HEK293T (cell line): ENCODE data around the gene CST9.

Experiments
- CTCF ChIA-PET: fragments of 350-600 bp; formaldehyde crosslinking; extraction: SDS; loops from one replicate; lab custom pipeline; 2021; ENCODE audit warnings: antibody characterized with exemption, inconsistent platforms; lab: Yijun Ruan, JAX
- POLR2A ChIA-PET: fragments of 350-600 bp; formaldehyde crosslinking; extraction: SDS; loops from one replicate; lab custom pipeline; 2020; ENCODE audit warnings: antibody characterized with exemption, inconsistent platforms; lab: Yijun Ruan, JAX
- DNase-seq: peaks from one replicate; pipeline ENCODE4 v3.0.0; 2012; ENCODE audit warnings: mixed read lengths; ENCODE audit errors: extremely low spot score
- ARNT ChIP-seq: fragments of 450-650 bp; IDR thresholded peaks from 2 replicates; pipeline ENCODE4 v1.6.1; 2017; ENCODE audit warnings: mild to moderate bottlenecking
- BHLHE40 ChIP-seq: fragments of 450-650 bp; IDR thresholded peaks from 2 replicates; pipeline ENCODE4 v1.6.1; 2016; ENCODE audit warnings: mild to moderate bottlenecking, moderate library complexity, borderline replicate concordance
- CTBP1 ChIP-seq: fragments of 450-650 bp; IDR thresholded peaks from 2 replicates; pipeline ENCODE4 v1.6.1; 2016; ENCODE audit warnings: borderline replicate concordance
- ELF4 ChIP-seq: fragments of 450-650 bp; IDR thresholded peaks from 2 replicates; pipeline ENCODE4 v1.6.1; 2017; ENCODE audit warnings: antibody characterized with exemption
- FOXA1 ChIP-seq: fragments of 450-650 bp; IDR thresholded peaks from 2 replicates; pipeline ENCODE4 v1.6.1; 2016; ENCODE audit warnings: mild to moderate bottlenecking
- FOXK2 ChIP-seq: fragments of 450-650 bp; IDR thresholded peaks from 2 replicates; pipeline ENCODE4 v1.6.1; 2016; ENCODE audit warnings: mild to moderate bottlenecking
- FOXM1 ChIP-seq: fragments of 450-650 bp; IDR thresholded peaks from 2 replicates; pipeline ENCODE4 v1.6.1; 2017; ENCODE audit warnings: mild to moderate bottlenecking, borderline replicate concordance
- HDGF ChIP-seq: fragments of 450-650 bp; IDR thresholded peaks from 2 replicates; pipeline ENCODE4 v1.6.1; 2017; ENCODE audit warnings: antibody characterized with exemption, borderline replicate concordance
- L3MBTL2 ChIP-seq: fragments of 450-650 bp; conservative IDR thresholded peaks from 2 replicates; pipeline ENCODE4 v1.6.1; 2016; ENCODE audit warnings: mild to moderate bottlenecking
- LEF1 ChIP-seq: fragments of 450-650 bp; IDR thresholded peaks from 2 replicates; pipeline ENCODE4 v1.6.1; 2017; ENCODE audit warnings: mild to moderate bottlenecking, borderline replicate concordance
- NFRKB ChIP-seq: fragments of 450-650 bp; IDR thresholded peaks from 2 replicates; pipeline ENCODE4 v1.6.1; 2016; ENCODE audit warnings: mild to moderate bottlenecking, moderate library complexity
- SP1 ChIP-seq: fragments of 450-650 bp; IDR thresholded peaks from 2 replicates; pipeline ENCODE4 v1.6.1; 2017
- SUZ12 ChIP-seq: fragments of 450-650 bp; IDR thresholded peaks from 2 replicates; pipeline ENCODE4 v1.6.1; 2016; ENCODE audit warnings: mild to moderate bottlenecking
- TARDBP ChIP-seq: fragments of 450-650 bp; IDR thresholded peaks from 2 replicates; pipeline ENCODE4 v1.6.1; 2016
- ZNF384 ChIP-seq: fragments of 450-650 bp; IDR thresholded peaks from 2 replicates; pipeline ENCODE4 v1.6.1; 2016
- TF ChIP-seq, protein P1 (sequence below): fragments of 450-650 bp; IDR thresholded peaks from 2 replicates; pipeline ENCODE4 v1.6.1; 2016

Gene CST9

DNA sequence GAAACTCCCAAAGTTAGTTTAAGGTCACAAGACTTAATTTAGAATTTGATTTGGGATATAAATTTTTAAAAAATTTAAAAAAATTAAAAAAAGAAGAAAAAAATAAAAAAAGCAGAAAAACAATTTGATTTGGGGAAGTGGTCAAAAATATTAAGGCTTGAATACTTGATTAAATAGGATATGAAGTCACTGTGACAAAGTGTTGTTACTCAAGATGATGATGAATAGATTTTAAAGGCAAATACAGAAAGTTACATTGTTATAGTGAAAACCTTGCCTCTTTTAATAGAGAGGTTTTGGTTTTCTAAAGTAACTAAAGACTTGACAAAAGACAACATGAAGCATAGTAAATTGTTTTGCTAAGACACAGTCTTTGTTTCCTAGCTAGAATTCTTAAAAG, 7.2 kb downstream of the CST9 start:
- ChIA-PET POLR2A (no interaction called here), CTCF (interaction anchor here (0.6 to 0.9 kb wide), 2 partner anchors 12 to 44 kb away, joined by 3 read pairs; no protein-coding TSS in a partner anchor)
- no peak for TF ChIP-seq L3MBTL2
- TF ChIP-seq LEF1, result no peak
- TF ChIP-seq CTBP1, result no peak
- no peak for TF ChIP-seq FOXK2
- TF ChIP-seq SUZ12, result no peak
- no peak for TF ChIP-seq SP1
- TF ChIP-seq ARNT, result no peak
- no peak for TF ChIP-seq ELF4
- no peak for TF ChIP-seq FOXA1
- TF ChIP-seq, protein P1, sequence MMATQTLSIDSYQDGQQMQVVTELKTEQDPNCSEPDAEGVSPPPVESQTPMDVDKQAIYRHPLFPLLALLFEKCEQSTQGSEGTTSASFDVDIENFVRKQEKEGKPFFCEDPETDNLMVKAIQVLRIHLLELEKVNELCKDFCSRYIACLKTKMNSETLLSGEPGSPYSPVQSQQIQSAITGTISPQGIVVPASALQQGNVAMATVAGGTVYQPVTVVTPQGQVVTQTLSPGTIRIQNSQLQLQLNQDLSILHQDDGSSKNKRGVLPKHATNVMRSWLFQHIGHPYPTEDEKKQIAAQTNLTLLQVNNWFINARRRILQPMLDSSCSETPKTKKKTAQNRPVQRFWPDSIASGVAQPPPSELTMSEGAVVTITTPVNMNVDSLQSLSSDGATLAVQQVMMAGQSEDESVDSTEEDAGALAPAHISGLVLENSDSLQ, result no peak
- no peak for TF ChIP-seq HDGF
- no peak for TF ChIP-seq TARDBP
- no peak for TF ChIP-seq BHLHE40
- no peak for TF ChIP-seq ZNF384
- no peak for TF ChIP-seq NFRKB
- TF ChIP-seq FOXM1, result no peak
- no peak for DNase-seq

DNA sequence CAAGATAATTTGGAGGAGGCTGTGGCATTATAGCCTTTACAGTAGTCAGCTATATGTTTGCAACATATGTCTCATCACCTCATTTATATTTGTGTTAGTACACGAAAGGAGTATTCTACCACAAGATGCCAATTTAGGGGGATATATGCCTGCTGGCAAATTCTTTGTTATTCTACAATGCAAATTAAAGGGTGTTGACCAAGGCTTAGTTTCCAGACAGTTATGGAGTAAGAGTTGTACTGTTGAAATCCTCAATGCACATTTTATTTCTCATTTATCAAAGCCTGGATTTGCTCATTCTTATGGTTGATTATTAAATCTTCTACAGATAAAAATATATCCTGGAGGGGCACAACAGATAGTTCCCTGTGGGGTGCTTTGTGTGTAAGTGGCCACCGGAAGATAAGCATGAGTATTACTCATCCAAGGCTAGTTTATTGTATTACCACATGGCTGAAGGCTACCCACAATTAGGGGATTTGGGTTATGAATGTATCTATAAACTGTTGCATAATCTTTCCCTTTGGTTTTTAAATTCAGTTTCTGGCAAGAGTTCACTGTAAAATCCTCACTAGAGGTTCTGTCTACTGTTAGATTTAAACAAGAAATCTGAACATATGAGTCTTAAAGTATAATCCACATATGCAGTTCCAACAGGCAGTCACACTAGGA, 9.0 kb downstream of the CST9 start:
- DNase-seq, result no peak
- ChIA-PET POLR2A (interaction anchor here (1.1 kb wide), 1 partner anchor 10 kb away, joined by 4 read pairs; no protein-coding TSS in a partner anchor), CTCF (no interaction called here)
- TF ChIP-seq HDGF (no peak), NFRKB (no peak), FOXM1 (no peak), SUZ12 (no peak), ARNT (no peak), TARDBP (no peak), SP1 (no peak), ZNF384 (no peak), BHLHE40 (no peak)
- TF ChIP-seq, protein P1, result no peak

DNA sequence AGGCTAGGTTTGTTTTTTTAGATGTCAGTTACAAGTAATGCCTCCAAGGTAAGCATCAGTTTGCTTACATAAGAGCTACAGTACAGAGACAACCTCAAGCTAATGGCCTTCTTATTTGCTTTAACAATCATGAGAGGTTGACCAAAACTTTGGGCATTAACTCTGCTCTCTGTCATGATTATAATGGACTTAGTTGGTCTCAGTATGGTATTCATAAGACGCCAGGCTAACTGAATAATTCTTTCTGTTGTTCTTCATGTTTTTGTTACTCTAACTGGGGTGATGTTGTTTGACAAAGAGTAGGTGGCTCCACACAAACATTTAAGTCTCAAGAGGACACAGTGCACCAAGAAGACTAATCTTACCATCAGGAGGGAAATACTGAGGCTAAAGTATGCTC, 9.8 kb downstream of the CST9 start:
- ChIA-PET POLR2A (interaction anchor here (1.1 kb wide), 1 partner anchor 11 kb away, joined by 4 read pairs; no protein-coding TSS in a partner anchor), CTCF (no interaction called here)
- no peak for TF ChIP-seq FOXM1
- no peak for TF ChIP-seq SP1
- no peak for TF ChIP-seq LEF1
- TF ChIP-seq, protein P1, result no peak
- no peak for TF ChIP-seq ARNT
- no peak for TF ChIP-seq BHLHE40
- TF ChIP-seq NFRKB, result no peak
- no peak for TF ChIP-seq TARDBP
- no peak for TF ChIP-seq SUZ12
- no peak for TF ChIP-seq ELF4
- TF ChIP-seq CTBP1, result no peak
- TF ChIP-seq FOXK2, result no peak
- TF ChIP-seq L3MBTL2, result no peak
- TF ChIP-seq FOXA1, result no peak
- no peak for TF ChIP-seq ZNF384
- TF ChIP-seq HDGF, result no peak
- no peak for DNase-seq

DNA sequence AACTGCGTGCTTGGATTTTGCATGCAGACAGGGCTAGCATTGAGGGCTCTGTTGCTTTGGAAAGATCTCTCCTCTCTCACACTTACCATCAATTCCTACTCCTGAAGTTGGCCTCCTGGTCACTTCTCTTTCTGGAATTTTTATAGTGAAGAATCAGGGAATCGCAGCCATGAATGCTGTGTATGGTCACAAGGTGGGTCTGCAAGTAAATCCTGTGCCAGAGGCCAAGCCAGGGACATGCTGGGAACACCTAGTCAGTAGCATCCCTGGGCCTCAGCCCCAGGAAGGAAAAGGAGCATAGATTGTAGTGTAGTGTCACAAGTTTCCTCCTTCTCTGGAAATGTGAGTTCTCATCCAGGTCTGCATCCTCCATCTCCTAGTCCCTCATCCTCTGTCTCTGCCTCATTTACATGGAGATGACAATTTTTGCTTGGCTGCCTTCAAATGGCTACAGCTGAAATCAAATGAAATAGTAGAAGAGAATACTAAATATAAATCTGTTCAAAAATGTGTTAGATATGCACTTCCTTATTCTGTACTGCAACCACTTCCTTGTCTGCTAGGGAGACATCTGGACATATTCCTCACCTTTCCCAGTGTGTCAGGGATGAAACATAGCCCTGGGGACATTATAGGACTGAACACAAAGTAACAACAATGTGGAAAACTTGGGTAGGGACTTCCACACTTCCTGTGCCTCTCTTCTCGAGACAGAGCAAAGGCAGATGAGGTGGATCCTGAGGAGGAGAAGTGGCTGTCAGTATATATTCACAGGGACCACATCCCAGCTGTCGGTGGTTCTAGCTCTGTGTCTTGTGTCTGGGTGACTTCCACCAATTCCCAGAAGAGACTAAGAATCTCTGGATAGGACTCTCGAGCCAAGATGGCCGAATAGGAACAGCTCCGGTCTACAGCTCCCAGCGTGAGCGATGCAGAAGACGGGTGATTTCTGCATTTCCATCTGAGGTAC, 17.0 kb downstream of the CST9 start:
- CTCF ChIA-PET, result no interaction called here
- DNase-seq, result no peak
- POLR2A ChIA-PET, result no interaction called here
- TF ChIP-seq, protein P1, result no peak
- TF ChIP-seq FOXA1 (no peak), FOXM1 (no peak), SUZ12 (no peak), ZNF384 (no peak), HDGF (no peak), SP1 (no peak), BHLHE40 (no peak), FOXK2 (no peak), ARNT (no peak), CTBP1 (no peak), ELF4 (no peak), L3MBTL2 (no peak), TARDBP (no peak), LEF1 (no peak), NFRKB (no peak)

DNA sequence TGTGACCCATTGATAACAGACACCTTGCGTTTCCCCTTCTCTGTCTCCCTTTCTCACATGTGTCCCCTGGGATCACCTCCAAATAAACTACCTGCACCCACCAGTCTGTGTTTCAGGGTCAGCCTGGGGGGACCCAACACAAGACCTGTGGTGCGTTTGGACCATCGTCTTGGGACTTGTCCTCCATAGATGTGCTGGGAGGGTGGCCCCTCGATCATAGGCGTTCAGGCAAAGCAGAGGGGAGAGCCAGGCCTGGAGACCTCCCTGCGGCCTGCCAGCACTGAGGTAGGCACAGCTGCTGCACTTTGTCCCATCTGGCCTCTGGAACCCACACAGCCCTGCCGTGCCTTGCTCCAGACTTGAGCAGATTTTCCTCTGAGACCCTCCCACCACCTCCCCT, 18.1 kb downstream of the CST9 start:
- POLR2A ChIA-PET, result interaction anchor here (0.7 kb wide), 1 partner anchor 16 kb away, joined by 3 read pairs; no protein-coding TSS in a partner anchor
- no peak for DNase-seq
- TF ChIP-seq CTBP1 (no peak), HDGF (no peak)
- CTCF ChIA-PET, result no interaction called here
